Umbilical cord (tissue), 2 donors: ENCODE data around the gene PLSCR1. TPM values are rescaled to one million over a fixed set of nuclear protein-coding genes. Genes with fewer than 3 reads are reported as not detected.
"Not testable (repeated sequence)": the region's sequence is repeated elsewhere in the genome, so short reads cannot be mapped to it uniquely, and the experiment has no call there.

Experiments
- DNase-seq: peaks from one replicate; pipeline ENCODE4 v3.0.0-alpha.2; 2015; ENCODE audit warnings: low spot score
- total RNA-seq: library from RNA; depleted of rRNA; stranded (reverse); fragments of >200 nt; gene quantifications from one replicate; pipeline ENCODE4 v1.2.3, GENCODE V29; 2014; ENCODE audit warnings: low replicate concordance; ENCODE audit not compliant: insufficient read depth

PLSCR1 gene
- total RNA-seq, 1 donor from 2014 or later, result 42.4 TPM

GRCh38 chr3:146513386-146514051 is 30.9 kb downstream of the PLSCR1 start:
- DNase-seq, result no peak

- DNase-seq, result no peak
Observed at GRCh38 chr3:146511402-146512134, 32.8 kb downstream of the PLSCR1 start.

- no peak for DNase-seq
Observed at GRCh38 chr3:146507331-146508120, 36.9 kb downstream of the PLSCR1 start.

GRCh38 chr3:146505516-146505915 is 38.9 kb downstream of the PLSCR1 start:
- no peak for DNase-seq

- no peak for DNase-seq
Observed at GRCh38 chr3:146504498-146505197, 39.8 kb downstream of the PLSCR1 start.

GRCh38 chr3:146503461-146504202 is 40.8 kb downstream of the PLSCR1 start:
- no peak for DNase-seq

- DNase-seq, result no peak
Observed at GRCh38 chr3:146502887-146503460, 41.4 kb downstream of the PLSCR1 start.

GRCh38 chr3:146501752-146502151 is 42.7 kb downstream of the PLSCR1 start:
- no peak for DNase-seq

- no peak for DNase-seq
Observed at GRCh38 chr3:146499701-146500100, 44.7 kb downstream of the PLSCR1 start.

- DNase-seq, result no peak
Observed at GRCh38 chr3:146498002-146498736, 46.2 kb downstream of the PLSCR1 start.

- DNase-seq, result not testable (repeated sequence)
Observed at GRCh38 chr3:146497145-146497843, 47.1 kb downstream of the PLSCR1 start.

GRCh38 chr3:146496726-146497125 is 47.7 kb downstream of the PLSCR1 start:
- DNase-seq, result no peak

- DNase-seq, result no peak
Observed at GRCh38 chr3:146496251-146496650, 48.2 kb downstream of the PLSCR1 start.

GRCh38 chr3:146493761-146494160 is 50.6 kb downstream of the PLSCR1 start:
- no peak for DNase-seq

GRCh38 chr3:146493221-146493620 is 51.2 kb downstream of the PLSCR1 start:
- DNase-seq, result no peak

- DNase-seq, result no peak
Observed at GRCh38 chr3:146491303-146491702, 53.1 kb downstream of the PLSCR1 start.

GRCh38 chr3:146485297-146485696 is 59.1 kb downstream of the PLSCR1 start:
- DNase-seq, result no peak

- DNase-seq, result no peak
Observed at GRCh38 chr3:146476094-146476740, 68.2 kb downstream of the PLSCR1 start.

GRCh38 chr3:146474976-146475375 is 69.4 kb downstream of the PLSCR1 start:
- not testable (repeated sequence) for DNase-seq
